SU-DHL-6 (cell line): ENCODE data around the gene SETDB1.

ENCODE experiments used
- CTCF ChIP-seq: fragments of 200-600 bp; sonication (generic); IDR thresholded peaks from one replicate; pipeline ENCODE4 v1.5.1; 2017; ENCODE audit warnings: antibody characterized with exemption, mild to moderate bottlenecking, low read length, moderate library complexity; ENCODE audit not compliant: insufficient read depth, poor library complexity, severe bottlenecking
- EZH2phosphoT487 ChIP-seq: fragments of 200-600 bp; sonication (generic), shearing (Covaris generic); conservative IDR thresholded peaks from 2 replicates; pipeline ENCODE4 v1.6.1; 2018; ENCODE audit warnings: mild to moderate bottlenecking, antibody characterized with exemption, low read length, moderate library complexity, mixed read lengths

- TF ChIP-seq CTCF (no peak), EZH2phosphoT487 (no peak)
These were observed 77.0 kb downstream of the SETDB1 start for GRCh38 chr1:151003180-151003579.
